Measurements from ENCODE around the gene CNIH3. TPM values are rescaled to one million over a fixed set of nuclear protein-coding genes. Genes with fewer than 3 reads are reported as not detected.

CNIH3 gene
- total RNA-seq, 2 donors from 2014 or later, result 0.33 to 1.3 TPM

DNA sequence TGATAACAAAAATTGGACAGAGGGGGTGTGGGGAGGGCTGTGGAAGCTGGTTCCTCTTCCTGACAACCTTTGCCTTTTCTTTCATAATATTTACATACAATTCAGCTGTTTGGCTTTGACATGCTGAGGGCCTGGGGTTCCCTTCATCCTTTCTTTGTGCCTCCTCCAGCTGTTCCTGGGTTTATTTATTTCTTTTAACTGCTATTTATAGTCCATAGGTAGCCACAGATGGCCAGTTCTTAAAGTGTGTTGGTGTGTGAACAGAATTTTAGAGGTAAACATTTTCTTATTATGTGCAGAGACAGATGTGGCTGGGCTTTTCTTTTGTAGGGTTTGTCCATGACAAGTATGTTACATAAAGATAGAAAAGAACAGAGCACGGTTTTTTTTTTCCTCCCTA, 34.1 kb upstream of the CNIH3 start:
- Histone ChIP-seq H3K27ac (no peak overlapping the region), H3K9me3 (peaks cover 0 to 8% of the 10 kb centered on the region in 2 donors), H3K27me3 (no peaks in the 10 kb centered on the region), H3K4me1 (no peaks in the 10 kb centered on the region), H3K4me3 (no peak overlapping the region), H3K36me3 (no peaks in the 10 kb centered on the region)
- TF ChIP-seq, protein P1, sequence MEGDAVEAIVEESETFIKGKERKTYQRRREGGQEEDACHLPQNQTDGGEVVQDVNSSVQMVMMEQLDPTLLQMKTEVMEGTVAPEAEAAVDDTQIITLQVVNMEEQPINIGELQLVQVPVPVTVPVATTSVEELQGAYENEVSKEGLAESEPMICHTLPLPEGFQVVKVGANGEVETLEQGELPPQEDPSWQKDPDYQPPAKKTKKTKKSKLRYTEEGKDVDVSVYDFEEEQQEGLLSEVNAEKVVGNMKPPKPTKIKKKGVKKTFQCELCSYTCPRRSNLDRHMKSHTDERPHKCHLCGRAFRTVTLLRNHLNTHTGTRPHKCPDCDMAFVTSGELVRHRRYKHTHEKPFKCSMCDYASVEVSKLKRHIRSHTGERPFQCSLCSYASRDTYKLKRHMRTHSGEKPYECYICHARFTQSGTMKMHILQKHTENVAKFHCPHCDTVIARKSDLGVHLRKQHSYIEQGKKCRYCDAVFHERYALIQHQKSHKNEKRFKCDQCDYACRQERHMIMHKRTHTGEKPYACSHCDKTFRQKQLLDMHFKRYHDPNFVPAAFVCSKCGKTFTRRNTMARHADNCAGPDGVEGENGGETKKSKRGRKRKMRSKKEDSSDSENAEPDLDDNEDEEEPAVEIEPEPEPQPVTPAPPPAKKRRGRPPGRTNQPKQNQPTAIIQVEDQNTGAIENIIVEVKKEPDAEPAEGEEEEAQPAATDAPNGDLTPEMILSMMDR (IDR thresholded peaks at IDR 0.05), result no peak
- DNase-seq (ENCODE audit: low spot score), result no peak

DNA sequence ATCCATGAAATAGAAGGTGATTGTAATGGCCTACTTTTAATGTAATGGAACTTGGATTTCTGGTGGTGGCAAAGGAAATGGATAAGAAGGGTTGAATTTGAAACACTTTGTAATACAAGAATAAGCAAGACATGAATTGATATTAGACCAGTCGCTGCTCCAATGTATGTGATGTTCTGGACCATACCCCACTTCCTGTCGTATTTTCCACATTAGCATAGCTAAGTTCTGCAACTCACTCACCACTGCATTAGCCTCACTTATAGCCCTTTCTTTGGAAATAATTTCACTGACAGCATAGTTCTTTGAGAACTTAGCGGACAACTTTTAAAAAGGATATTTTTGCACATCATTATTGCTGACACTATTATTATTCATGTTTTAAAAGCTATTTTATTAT, 32.3 kb upstream of the CNIH3 start:
- no peaks in the 10 kb centered on the region for H3K4me1 ChIP-seq
- TF ChIP-seq, protein P1 (IDR thresholded peaks at IDR 0.05), result no peak

DNA sequence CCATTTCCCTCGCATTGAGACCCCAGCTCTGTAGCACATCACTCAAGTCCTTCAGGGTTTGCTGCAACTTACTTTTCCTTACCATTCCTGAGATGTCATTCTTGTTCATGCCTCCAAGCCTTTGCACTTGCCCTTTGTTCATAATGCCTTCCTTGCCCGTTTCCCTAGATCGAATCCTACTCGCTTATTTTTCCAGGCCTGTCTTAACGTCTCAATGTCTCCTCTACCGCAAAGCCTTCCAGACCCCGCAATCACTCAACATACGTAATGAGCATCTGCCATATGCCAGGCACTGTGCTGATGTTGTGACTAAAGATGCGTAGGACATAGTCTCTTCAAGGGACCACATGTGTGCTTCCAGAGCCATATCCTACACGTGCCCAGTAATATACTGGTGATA, 31.1 kb upstream of the CNIH3 start:
- no peaks in the 10 kb centered on the region for H3K36me3 ChIP-seq
- no peak for DNase-seq (ENCODE audit: low spot score)
- H3K4me3 ChIP-seq, result no peak overlapping the region
- TF ChIP-seq, protein P1 (IDR thresholded peaks at IDR 0.05), result no peak
- H3K27ac ChIP-seq, result no peak overlapping the region
- no peaks in the 10 kb centered on the region for H3K4me1 ChIP-seq
- no peaks in the 10 kb centered on the region for H3K27me3 ChIP-seq
- no peaks in the 10 kb centered on the region for H3K9me3 ChIP-seq

More for the DNA sequence above, 32.3 kb upstream of the CNIH3 start:
- no peak overlapping the region for H3K27ac ChIP-seq
- no peak overlapping the region for H3K4me3 ChIP-seq
- H3K27me3 ChIP-seq, result no peaks in the 10 kb centered on the region
- no peaks in the 10 kb centered on the region for H3K9me3 ChIP-seq
- no peaks in the 10 kb centered on the region for H3K36me3 ChIP-seq
- DNase-seq (ENCODE audit: low spot score), result no peak

DNA sequence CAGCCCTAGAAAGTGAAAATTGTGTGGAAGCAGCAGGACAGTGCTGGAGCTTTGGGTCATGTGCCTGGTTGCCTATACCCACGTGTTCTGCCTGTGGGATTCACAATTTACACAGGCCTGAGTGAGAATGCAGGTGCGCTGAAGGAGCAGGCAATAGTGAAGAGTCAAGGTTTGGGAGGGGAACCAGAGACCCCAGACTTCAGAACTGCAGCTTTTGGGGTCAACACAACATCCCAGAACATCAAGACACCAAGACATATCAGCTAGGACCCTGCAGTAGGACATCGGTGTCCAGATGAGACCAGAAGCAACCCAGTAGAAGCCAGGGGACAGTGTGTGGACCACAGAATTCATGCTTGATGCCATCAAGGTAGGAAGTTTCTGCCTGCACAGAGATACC, 29.1 kb upstream of the CNIH3 start:
- TF ChIP-seq, protein P1 (IDR thresholded peaks at IDR 0.05), result no peak
- no peak for DNase-seq (ENCODE audit: low spot score)
- no peaks in the 10 kb centered on the region for H3K36me3 ChIP-seq
- H3K27me3 ChIP-seq, result no peaks in the 10 kb centered on the region
- no peak overlapping the region for H3K27ac ChIP-seq
- H3K4me3 ChIP-seq, result no peak overlapping the region
- H3K4me1 ChIP-seq, result no peaks in the 10 kb centered on the region
- H3K9me3 ChIP-seq, result no peaks in the 10 kb centered on the region

DNA sequence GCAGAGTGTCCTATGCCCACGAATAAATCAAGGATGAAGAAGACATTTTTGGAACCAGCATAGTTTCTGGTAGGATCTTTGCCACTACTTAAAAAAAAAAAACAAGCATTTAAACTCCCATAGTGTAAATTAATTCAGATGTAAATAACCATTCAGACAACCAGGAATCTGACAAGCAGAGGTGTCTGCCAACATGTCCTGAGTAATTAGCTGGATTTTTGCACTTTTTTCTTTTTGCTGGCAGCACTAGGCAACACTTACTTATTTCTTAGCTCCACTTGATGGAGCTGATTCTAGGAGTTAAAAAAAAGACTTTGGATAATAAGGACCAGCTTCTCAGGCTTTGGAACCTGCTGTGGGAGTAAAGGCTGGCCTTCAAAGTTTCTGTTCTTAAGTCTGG, 27.6 kb upstream of the CNIH3 start:
- Histone ChIP-seq H3K36me3 (no peaks in the 10 kb centered on the region), H3K27me3 (no peaks in the 10 kb centered on the region), H3K4me3 (no peak overlapping the region), H3K27ac (no peak overlapping the region), H3K9me3 (no peaks in the 10 kb centered on the region), H3K4me1 (no peaks in the 10 kb centered on the region)
- no peak for DNase-seq (ENCODE audit: low spot score)
- TF ChIP-seq, protein P1 (IDR thresholded peaks at IDR 0.05), result no peak

DNA sequence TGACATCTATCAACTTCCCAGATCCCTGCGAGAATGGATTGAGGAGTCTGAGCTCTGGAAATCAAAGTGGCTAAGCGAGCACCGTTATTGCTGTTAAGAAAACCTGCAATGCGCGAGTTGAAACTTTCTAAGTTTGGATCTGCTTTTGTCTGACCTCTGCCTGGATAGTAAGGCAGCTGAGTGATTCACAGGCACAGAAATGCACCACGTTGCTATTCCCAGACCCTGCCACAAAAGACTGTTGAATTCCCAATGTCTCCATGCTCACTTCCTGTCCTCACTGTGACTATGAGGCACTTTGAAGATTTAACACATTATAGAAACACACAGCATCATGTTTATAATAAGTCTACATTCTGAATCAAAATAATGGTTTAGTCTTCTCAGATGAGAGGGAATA, 27.1 kb upstream of the CNIH3 start:
- H3K9me3 ChIP-seq, result no peaks in the 10 kb centered on the region
- H3K4me1 ChIP-seq, result no peaks in the 10 kb centered on the region
- TF ChIP-seq, protein P1 (IDR thresholded peaks at IDR 0.05), result no peak
- no peak overlapping the region for H3K27ac ChIP-seq
- H3K27me3 ChIP-seq, result no peaks in the 10 kb centered on the region
- no peaks in the 10 kb centered on the region for H3K36me3 ChIP-seq
- no peak overlapping the region for H3K4me3 ChIP-seq
- DNase-seq (ENCODE audit: low spot score), result no peak
